GM21447 (cell line): ENCODE results near the gene LRRC2.
"Not testable (repeated sequence)": the region's sequence is repeated elsewhere in the genome, so short reads cannot be mapped to it uniquely, and the experiment has no call there.

Experiments
- ATAC-seq: cut with Tn5 transposase; IDR thresholded peaks from one replicate; pipeline ENCODE4 v1.9.1; 2021; ENCODE audit not compliant: unreplicated experiment

LRRC2 gene

GRCh38 chr3:46501702-46502101, 64.4 kb downstream of the LRRC2 start:
- no peak for ATAC-seq

- ATAC-seq: no peak
These were observed 65.2 kb downstream of the LRRC2 start for GRCh38 chr3:46500656-46501635.

- no peak for ATAC-seq
These were observed 67.1 kb downstream of the LRRC2 start for GRCh38 chr3:46498916-46499519.

- ATAC-seq: no peak
These were observed 68.4 kb downstream of the LRRC2 start, which contains the start of gene RTP3 for GRCh38 chr3:46497556-46498265. Gene RTP3 (plus strand): TSS chr3:46497976. CDS start chr3:46498063, 87 bp downstream.

- no peak for ATAC-seq
These were observed 69.2 kb downstream of the LRRC2 start for GRCh38 chr3:46496746-46497555.

GRCh38 chr3:46495901-46496456, 70.1 kb downstream of the LRRC2 start:
- no peak for ATAC-seq

- ATAC-seq: not testable (repeated sequence)
These were observed 71.6 kb downstream of the LRRC2 start for GRCh38 chr3:46494491-46494890.

- no peak for ATAC-seq
These were observed 73.1 kb downstream of the LRRC2 start for GRCh38 chr3:46492890-46493547.

- ATAC-seq: no peak
These were observed 74.7 kb downstream of the LRRC2 start for GRCh38 chr3:46491089-46492070.

- ATAC-seq: no peak
These were observed 75.6 kb downstream of the LRRC2 start for GRCh38 chr3:46490338-46491084.

- no peak for ATAC-seq
These were observed 76.2 kb downstream of the LRRC2 start for GRCh38 chr3:46489875-46490274.

GRCh38 chr3:46489381-46489780, 76.7 kb downstream of the LRRC2 start:
- ATAC-seq: no peak

- peak; percentile 95 for ATAC-seq
These were observed 77.3 kb downstream of the LRRC2 start for GRCh38 chr3:46488735-46489361.

- ATAC-seq: no peak
These were observed 80.3 kb downstream of the LRRC2 start for GRCh38 chr3:46485779-46486175.

GRCh38 chr3:46484911-46485778, 81.0 kb downstream of the LRRC2 start:
- no peak for ATAC-seq

- no peak for ATAC-seq
These were observed 81.7 kb downstream of the LRRC2 start for GRCh38 chr3:46484388-46484787.
